Liver (tissue), 9 donors: Measurements from ENCODE around the gene MEI4. TPM values are rescaled to one million over a fixed set of nuclear protein-coding genes. Genes with fewer than 3 reads are reported as not detected.

Source experiments
- DNase-seq: peaks from one replicate; pipeline ENCODE4 v3.0.0-alpha.2; 2017; ENCODE audit warnings: low spot score
- H3K27ac ChIP-seq, 2 donors: one replicate each; pipeline ENCODE4 v1.7.0; 2013; ENCODE audit warnings: inconsistent platforms in 2 of 2, low read length in 2 of 2, control low read depth in 1 of 2, low read depth in 1 of 2, mild to moderate bottlenecking in 1 of 2
- H3K27me3 ChIP-seq, 4 donors: one replicate each; pipeline versions ENCODE4 v1.6.1 to v1.7.0; 2013; ENCODE audit warnings: low read length in 3 of 4, inconsistent platforms in 1 of 4, mild to moderate bottlenecking in 1 of 4, moderate library complexity in 1 of 4; ENCODE audit not compliant: control insufficient read depth in 4 of 4, insufficient read depth in 4 of 4
- H3K36me3 ChIP-seq, 4 donors: one replicate each; pipeline versions ENCODE4 v1.6.1 to v1.7.0; 2013; ENCODE audit warnings: low read length in 3 of 4, mild to moderate bottlenecking in 3 of 4, low read depth in 1 of 4, moderate library complexity in 1 of 4; ENCODE audit not compliant: control insufficient read depth in 4 of 4, insufficient read depth in 3 of 4
- H3K4me1 ChIP-seq, 4 donors: one replicate each; pipeline versions ENCODE4 v1.6.1 to v1.7.0; 2013; ENCODE audit warnings: low read length in 3 of 4, mild to moderate bottlenecking in 3 of 4, moderate library complexity in 1 of 4; ENCODE audit not compliant: control insufficient read depth in 4 of 4, insufficient read depth in 4 of 4
- H3K4me3 ChIP-seq, 3 donors: one replicate each; pipeline versions ENCODE4 v1.6.1 to v1.7.0; 2013; ENCODE audit warnings: low read length in 3 of 3, control low read depth in 1 of 3, low read depth in 1 of 3, mild to moderate bottlenecking in 1 of 3
- H3K9ac ChIP-seq, 2 donors: one replicate each; pipeline ENCODE4 v1.7.0; 2013; ENCODE audit warnings: low read length in 2 of 2, mild to moderate bottlenecking in 2 of 2, moderate library complexity in 2 of 2, control low read depth in 1 of 2, low read depth in 1 of 2
- H3K9me3 ChIP-seq, 4 donors: one replicate each; pipeline versions ENCODE4 v1.6.1 to v1.7.0; 2013; ENCODE audit warnings: low read length in 3 of 4; ENCODE audit not compliant: control insufficient read depth in 4 of 4
- EGR1 ChIP-seq, 2 donors: IDR thresholded peaks; 2 replicates each; pipeline ENCODE4 v1.6.1; 2016 to 2018; ENCODE audit warnings: antibody characterized with exemption in 2 of 2, low read depth in 2 of 2
- FOXA1 ChIP-seq: IDR thresholded peaks from 2 replicates; pipeline ENCODE4 v1.6.1; 2016; ENCODE audit warnings: antibody characterized with exemption
- FOXA2 ChIP-seq: IDR thresholded peaks from 2 replicates; pipeline ENCODE4 v1.6.1; 2016; ENCODE audit warnings: antibody characterized with exemption
- GABPA ChIP-seq, 2 donors: IDR thresholded peaks in 1 of 2; conservative IDR thresholded peaks in 1 of 2; 2 replicates each; pipeline ENCODE4 v1.6.1; 2016; ENCODE audit warnings: antibody characterized with exemption in 2 of 2, mild to moderate bottlenecking in 1 of 2, moderate library complexity in 1 of 2
- HNF4A ChIP-seq, 2 donors: conservative IDR thresholded peaks; 2 replicates each; pipeline ENCODE4 v1.6.1; 2016; ENCODE audit warnings: antibody characterized with exemption in 2 of 2, mild to moderate bottlenecking in 2 of 2
- HNF4G ChIP-seq: IDR thresholded peaks from 2 replicates; pipeline ENCODE4 v1.6.1; 2016; ENCODE audit warnings: antibody characterized with exemption
- JUND ChIP-seq, 2 donors: IDR thresholded peaks; 2 replicates each; pipeline ENCODE4 v1.6.1; 2016; ENCODE audit warnings: antibody characterized with exemption in 2 of 2
- NR2F2 ChIP-seq: IDR thresholded peaks from 2 replicates; pipeline ENCODE4 v1.6.1; 2016; ENCODE audit warnings: antibody characterized with exemption
- RAD21 ChIP-seq, 2 donors: IDR thresholded peaks; 2 replicates each; pipeline ENCODE4 v1.6.1; 2016; ENCODE audit warnings: antibody characterized with exemption in 2 of 2, mild to moderate bottlenecking in 2 of 2
- RXRA ChIP-seq, 2 donors: IDR thresholded peaks; 2 replicates each; pipeline ENCODE4 v1.6.1; 2017 to 2018; ENCODE audit warnings: antibody characterized with exemption in 2 of 2, mild to moderate bottlenecking in 1 of 2
- SP1 ChIP-seq: IDR thresholded peaks from 2 replicates; pipeline ENCODE4 v1.6.1; 2018; ENCODE audit warnings: antibody characterized with exemption, mild to moderate bottlenecking
- TAF1 ChIP-seq: conservative IDR thresholded peaks from 2 replicates; pipeline ENCODE4 v1.6.1; 2016; ENCODE audit warnings: antibody characterized with exemption, mild to moderate bottlenecking
- YY1 ChIP-seq: IDR thresholded peaks from 2 replicates; pipeline ENCODE4 v1.6.1; 2016; ENCODE audit warnings: antibody characterized with exemption, mild to moderate bottlenecking
- WGBS: extraction: QIAGEN DNeasy Blood & Tissue Kit; methylation state at CpG from one replicate; pipeline ENCODE4 v1.1.7; 2013; 5-methylcytosine and 5-hydroxymethylcytosine counted together
- polyA plus RNA-seq, 2 donors: library from polyadenylated mRNA; stranded (reverse) in 1 of 2; unstranded in 1 of 2; fragments of 200-250 nt in 1 of 2; fragments of >200 nt in 1 of 2; fragmentation: Nextera tagmentation in 1 of 2; extraction: Ambion mirVana in 1 of 2; gene quantifications; one replicate each; pipeline versions ENCODE4 v1.2.1 to v1.2.3, GENCODE V29; 2013 to 2015
- total RNA-seq, 2 donors: library from RNA; depleted of rRNA; stranded (reverse); fragments of >200 nt; gene quantifications; one replicate each; pipeline ENCODE4 v1.2.3, GENCODE V29; 2014
- TF ChIP-seq, protein P1 (sequence below): IDR thresholded peaks from 2 replicates; pipeline ENCODE4 v1.6.1; 2016; ENCODE audit warnings: antibody characterized with exemption
- TF ChIP-seq, protein P2 (sequence below): IDR thresholded peaks from 2 replicates; pipeline ENCODE4 v1.6.1; 2016; ENCODE audit warnings: antibody characterized with exemption
- TF ChIP-seq, protein P3 (sequence below): IDR thresholded peaks from 2 replicates; pipeline ENCODE4 v1.6.1; 2016; ENCODE audit warnings: antibody characterized with exemption, mild to moderate bottlenecking
- TF ChIP-seq, protein P4 (sequence below): IDR thresholded peaks from 2 replicates; pipeline ENCODE4 v1.6.1; 2016; ENCODE audit warnings: antibody characterized with exemption
- TF ChIP-seq, protein P5 (sequence below): fragments of 150-350 bp; IDR thresholded peaks from 2 replicates; pipeline ENCODE4 v1.5.1; 2017; ENCODE audit warnings: improper control_type of control experiment, low read depth, low read length; ENCODE audit not compliant: missing input control
- donor health status: healthy.
- donor health status: healthy.
- donor health status: healthy.
- donor health status: healthy.
- donor health status: healthy.

The MEI4 gene
- total and polyA plus RNA-seq, 4 donors = 0.36 to 0.84 (median 0.42) TPM

DNA sequence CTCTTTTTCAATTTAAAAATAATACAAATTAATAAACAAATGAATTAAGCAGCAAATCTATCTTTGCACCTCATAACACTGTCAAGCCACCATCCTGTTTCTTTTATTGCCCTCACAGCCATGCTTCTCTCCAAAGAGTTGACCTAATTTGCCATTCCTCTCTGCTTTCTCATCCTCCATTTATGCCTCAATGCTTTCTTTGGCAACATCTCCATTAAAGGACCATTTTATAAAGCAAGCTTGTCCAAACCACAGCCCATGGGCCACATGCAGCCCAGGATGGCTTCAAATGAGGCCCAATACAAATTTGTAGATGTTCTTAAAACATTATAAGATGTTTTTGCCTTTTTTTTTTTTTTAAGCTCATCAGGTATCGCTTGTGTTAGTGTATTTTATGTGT lies 26.4 kb upstream of the MEI4 start:
- Histone ChIP-seq H3K27me3 (no peaks in the 10 kb centered on the region), H3K4me3 (no peak overlapping the region), H3K27ac (no peak overlapping the region), H3K36me3 (no peaks in the 10 kb centered on the region), H3K9me3 (no peaks in the 10 kb centered on the region), H3K9ac (no peak overlapping the region), H3K4me1 (no peaks in the 10 kb centered on the region)
- no peak for DNase-seq
- no peak for TF ChIP-seq JUND (IDR thresholded peaks at IDR 0.05)
- TF ChIP-seq SP1 = no peak
- TF ChIP-seq NR2F2 = no peak
- TF ChIP-seq RXRA (IDR thresholded peaks at IDR 0.05) = no peak
- no peak for TF ChIP-seq GABPA (IDR thresholded peaks at IDR 0.05 in 1 of 2, conservative IDR thresholded peaks at IDR 0.05 in 1 of 2)
- TF ChIP-seq, protein P1, sequence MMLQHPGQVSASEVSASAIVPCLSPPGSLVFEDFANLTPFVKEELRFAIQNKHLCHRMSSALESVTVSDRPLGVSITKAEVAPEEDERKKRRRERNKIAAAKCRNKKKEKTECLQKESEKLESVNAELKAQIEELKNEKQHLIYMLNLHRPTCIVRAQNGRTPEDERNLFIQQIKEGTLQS = no peak
- TF ChIP-seq FOXA2 = no peak
- no peak for TF ChIP-seq TAF1
- no peak for TF ChIP-seq HNF4A (conservative IDR thresholded peaks at IDR 0.05)
- TF ChIP-seq, protein P2, sequence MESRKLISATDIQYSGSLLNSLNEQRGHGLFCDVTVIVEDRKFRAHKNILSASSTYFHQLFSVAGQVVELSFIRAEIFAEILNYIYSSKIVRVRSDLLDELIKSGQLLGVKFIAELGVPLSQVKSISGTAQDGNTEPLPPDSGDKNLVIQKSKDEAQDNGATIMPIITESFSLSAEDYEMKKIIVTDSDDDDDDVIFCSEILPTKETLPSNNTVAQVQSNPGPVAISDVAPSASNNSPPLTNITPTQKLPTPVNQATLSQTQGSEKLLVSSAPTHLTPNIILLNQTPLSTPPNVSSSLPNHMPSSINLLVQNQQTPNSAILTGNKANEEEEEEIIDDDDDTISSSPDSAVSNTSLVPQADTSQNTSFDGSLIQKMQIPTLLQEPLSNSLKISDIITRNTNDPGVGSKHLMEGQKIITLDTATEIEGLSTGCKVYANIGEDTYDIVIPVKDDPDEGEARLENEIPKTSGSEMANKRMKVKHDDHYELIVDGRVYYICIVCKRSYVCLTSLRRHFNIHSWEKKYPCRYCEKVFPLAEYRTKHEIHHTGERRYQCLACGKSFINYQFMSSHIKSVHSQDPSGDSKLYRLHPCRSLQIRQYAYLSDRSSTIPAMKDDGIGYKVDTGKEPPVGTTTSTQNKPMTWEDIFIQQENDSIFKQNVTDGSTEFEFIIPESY = no peak
- TF ChIP-seq, protein P3, sequence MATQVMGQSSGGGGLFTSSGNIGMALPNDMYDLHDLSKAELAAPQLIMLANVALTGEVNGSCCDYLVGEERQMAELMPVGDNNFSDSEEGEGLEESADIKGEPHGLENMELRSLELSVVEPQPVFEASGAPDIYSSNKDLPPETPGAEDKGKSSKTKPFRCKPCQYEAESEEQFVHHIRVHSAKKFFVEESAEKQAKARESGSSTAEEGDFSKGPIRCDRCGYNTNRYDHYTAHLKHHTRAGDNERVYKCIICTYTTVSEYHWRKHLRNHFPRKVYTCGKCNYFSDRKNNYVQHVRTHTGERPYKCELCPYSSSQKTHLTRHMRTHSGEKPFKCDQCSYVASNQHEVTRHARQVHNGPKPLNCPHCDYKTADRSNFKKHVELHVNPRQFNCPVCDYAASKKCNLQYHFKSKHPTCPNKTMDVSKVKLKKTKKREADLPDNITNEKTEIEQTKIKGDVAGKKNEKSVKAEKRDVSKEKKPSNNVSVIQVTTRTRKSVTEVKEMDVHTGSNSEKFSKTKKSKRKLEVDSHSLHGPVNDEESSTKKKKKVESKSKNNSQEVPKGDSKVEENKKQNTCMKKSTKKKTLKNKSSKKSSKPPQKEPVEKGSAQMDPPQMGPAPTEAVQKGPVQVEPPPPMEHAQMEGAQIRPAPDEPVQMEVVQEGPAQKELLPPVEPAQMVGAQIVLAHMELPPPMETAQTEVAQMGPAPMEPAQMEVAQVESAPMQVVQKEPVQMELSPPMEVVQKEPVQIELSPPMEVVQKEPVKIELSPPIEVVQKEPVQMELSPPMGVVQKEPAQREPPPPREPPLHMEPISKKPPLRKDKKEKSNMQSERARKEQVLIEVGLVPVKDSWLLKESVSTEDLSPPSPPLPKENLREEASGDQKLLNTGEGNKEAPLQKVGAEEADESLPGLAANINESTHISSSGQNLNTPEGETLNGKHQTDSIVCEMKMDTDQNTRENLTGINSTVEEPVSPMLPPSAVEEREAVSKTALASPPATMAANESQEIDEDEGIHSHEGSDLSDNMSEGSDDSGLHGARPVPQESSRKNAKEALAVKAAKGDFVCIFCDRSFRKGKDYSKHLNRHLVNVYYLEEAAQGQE = no peak
- no peak for TF ChIP-seq FOXA1
- WGBS = 96% methylated on average over 1 of the region's 1 CpG

DNA sequence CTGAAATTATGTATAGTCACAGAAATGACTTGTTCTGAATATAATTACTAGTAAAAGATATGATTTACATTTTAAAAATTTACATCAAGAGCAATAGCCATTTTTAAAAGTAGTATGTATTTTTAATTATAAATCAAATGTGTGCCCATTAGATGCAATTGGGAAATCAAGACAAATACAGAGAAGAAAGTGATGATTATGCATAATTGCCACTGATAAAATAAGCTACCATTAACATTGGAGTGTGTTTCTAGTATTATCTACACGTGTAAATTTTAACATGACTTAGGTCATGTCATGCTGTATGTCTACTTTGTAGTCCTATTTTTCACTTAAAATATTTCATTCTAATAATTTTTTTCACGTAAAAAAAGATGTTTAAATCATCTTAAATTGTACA lies 22.8 kb upstream of the MEI4 start:
- Histone ChIP-seq H3K4me3 (no peak overlapping the region), H3K36me3 (no peaks in the 10 kb centered on the region), H3K27ac (no peak overlapping the region), H3K4me1 (no peaks in the 10 kb centered on the region), H3K27me3 (no peaks in the 10 kb centered on the region), H3K9ac (no peak overlapping the region), H3K9me3 (no peaks in the 10 kb centered on the region)
- no peak for DNase-seq
- WGBS = 69% methylated on average over 2 of the region's 2 CpGs
- TF ChIP-seq HNF4G = no peak

DNA sequence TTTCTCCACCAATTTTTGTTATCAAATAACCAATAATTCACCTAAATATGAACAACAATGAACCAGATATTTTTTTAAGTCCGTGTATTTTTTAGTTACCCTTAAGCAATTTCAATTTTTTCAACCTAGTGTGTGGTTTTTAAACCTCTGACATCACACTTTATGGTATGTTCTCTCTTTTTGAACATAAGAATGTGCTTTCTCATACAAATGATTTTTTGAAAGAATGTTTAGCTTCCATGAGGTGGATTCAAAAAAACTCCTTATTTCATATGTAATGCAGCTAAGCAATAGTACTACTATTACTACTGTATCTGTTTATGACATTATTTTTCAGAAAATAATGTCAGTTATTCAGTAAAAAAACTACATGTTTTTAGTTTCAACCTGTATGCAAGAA lies 19.4 kb upstream of the MEI4 start:
- no peaks in the 10 kb centered on the region for H3K27me3 ChIP-seq
- no peak overlapping the region for H3K27ac ChIP-seq
- H3K4me3 ChIP-seq = no peak overlapping the region
- H3K9ac ChIP-seq = no peak overlapping the region
- DNase-seq = no peak
- H3K4me1 ChIP-seq = no peaks in the 10 kb centered on the region
- H3K36me3 ChIP-seq = no peaks in the 10 kb centered on the region
- no peaks in the 10 kb centered on the region for H3K9me3 ChIP-seq
- WGBS = 67% methylated on average over 1 of the region's 1 CpG
- no peak for TF ChIP-seq GABPA (IDR thresholded peaks at IDR 0.05 in 1 of 2, conservative IDR thresholded peaks at IDR 0.05 in 1 of 2)
- TF ChIP-seq RXRA (IDR thresholded peaks at IDR 0.05) = no peak
- TF ChIP-seq, protein P4, sequence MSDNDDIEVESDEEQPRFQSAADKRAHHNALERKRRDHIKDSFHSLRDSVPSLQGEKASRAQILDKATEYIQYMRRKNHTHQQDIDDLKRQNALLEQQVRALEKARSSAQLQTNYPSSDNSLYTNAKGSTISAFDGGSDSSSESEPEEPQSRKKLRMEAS = no peak
- TF ChIP-seq, protein P1 = no peak
- TF ChIP-seq, protein P5, sequence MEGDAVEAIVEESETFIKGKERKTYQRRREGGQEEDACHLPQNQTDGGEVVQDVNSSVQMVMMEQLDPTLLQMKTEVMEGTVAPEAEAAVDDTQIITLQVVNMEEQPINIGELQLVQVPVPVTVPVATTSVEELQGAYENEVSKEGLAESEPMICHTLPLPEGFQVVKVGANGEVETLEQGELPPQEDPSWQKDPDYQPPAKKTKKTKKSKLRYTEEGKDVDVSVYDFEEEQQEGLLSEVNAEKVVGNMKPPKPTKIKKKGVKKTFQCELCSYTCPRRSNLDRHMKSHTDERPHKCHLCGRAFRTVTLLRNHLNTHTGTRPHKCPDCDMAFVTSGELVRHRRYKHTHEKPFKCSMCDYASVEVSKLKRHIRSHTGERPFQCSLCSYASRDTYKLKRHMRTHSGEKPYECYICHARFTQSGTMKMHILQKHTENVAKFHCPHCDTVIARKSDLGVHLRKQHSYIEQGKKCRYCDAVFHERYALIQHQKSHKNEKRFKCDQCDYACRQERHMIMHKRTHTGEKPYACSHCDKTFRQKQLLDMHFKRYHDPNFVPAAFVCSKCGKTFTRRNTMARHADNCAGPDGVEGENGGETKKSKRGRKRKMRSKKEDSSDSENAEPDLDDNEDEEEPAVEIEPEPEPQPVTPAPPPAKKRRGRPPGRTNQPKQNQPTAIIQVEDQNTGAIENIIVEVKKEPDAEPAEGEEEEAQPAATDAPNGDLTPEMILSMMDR = no peak
- no peak for TF ChIP-seq JUND (IDR thresholded peaks at IDR 0.05)
- TF ChIP-seq FOXA1 = no peak
- TF ChIP-seq YY1 = no peak
- TF ChIP-seq EGR1 (IDR thresholded peaks at IDR 0.05; ENCODE audit: low read depth in 2 of 2) = no peak
- TF ChIP-seq, protein P2 = no peak
- TF ChIP-seq RAD21 (IDR thresholded peaks at IDR 0.05) = no peak
- no peak for TF ChIP-seq SP1
- no peak for TF ChIP-seq HNF4G
